Spleen (tissue), 7 donors: ENCODE data around the gene FAM151A.

Experiments used
- CTCF ChIP-seq, 11 experiments: fragments of 200-600 bp in 7 of 11; fragments of 450-650 bp in 4 of 11; sonication (generic) in 4 of 11; IDR thresholded peaks in 8 of 11; conservative IDR thresholded peaks in 3 of 11; 1 replicate in 7 of 11; 2 replicates in 4 of 11; pipeline versions ENCODE4 v1.4.0 to v1.8.0; 2016 to 2021; ENCODE audit warnings: antibody characterized with exemption in 11 of 11, inconsistent platforms in 4 of 11, mild to moderate bottlenecking in 1 of 11
- POLR2A ChIP-seq, 3 donors: fragments of 450-650 bp; IDR thresholded peaks; one replicate each; pipeline ENCODE4 v1.5.1; 2017; ENCODE audit warnings: antibody characterized with exemption in 3 of 3, mild to moderate bottlenecking in 1 of 3
- POLR2AphosphoS5 ChIP-seq, 3 donors: sonication (generic); formaldehyde crosslinking; IDR thresholded peaks; one replicate each; pipeline ENCODE4 v1.5.1; 2017; ENCODE audit warnings: antibody characterized with exemption in 3 of 3
- donor health status: DM: no; HTN: no; CAD: no; lungs with moderate emphysema.
- donor health status: DM: no; HTN: no; CAD: no.
- donor health status: DM: no; HTN: no; CAD: no.

GRCh38 chr1:54614563-54614962 lies 8.8 kb downstream of the FAM151A start:
- no peak for TF ChIP-seq CTCF (IDR thresholded peaks at IDR 0.05 in 8 of 11, conservative IDR thresholded peaks at IDR 0.05 in 3 of 11)
- TF ChIP-seq POLR2A (IDR thresholded peaks at IDR 0.05), result no peak
- no peak for TF ChIP-seq POLR2AphosphoS5 (IDR thresholded peaks at IDR 0.05)
